Neural progenitor cell (in vitro differentiated cells): ENCODE results near the gene RAD51B. TPM values are rescaled to one million over a fixed set of nuclear protein-coding genes. Genes with fewer than 3 reads are reported as not detected.

ENCODE experiments used
- DNase-seq: peaks from one replicate; pipeline ENCODE4 v3.0.0-alpha.2; 2016; ENCODE audit warnings: low spot score
- H2AFZ ChIP-seq: fragments of 200-600 bp; sonication (generic); replicated peaks from 2 replicates; pipeline ENCODE4 v1.6.1; 2016; ENCODE audit warnings: antibody characterized with exemption
- H3F3A ChIP-seq: fragments of 200-600 bp; sonication (generic); 2 replicates; pipeline ENCODE4 v1.6.1; 2016; ENCODE audit warnings: antibody characterized with exemption, low read depth
- H3K27ac ChIP-seq: fragments of 200-600 bp; sonication (generic); 2 replicates; pipeline ENCODE4 v1.5.1; 2016; ENCODE audit warnings: mild to moderate bottlenecking
- H3K27me3 ChIP-seq: fragments of 200-600 bp; sonication (generic); 2 replicates; pipeline ENCODE4 v1.6.1; 2016; ENCODE audit warnings: mild to moderate bottlenecking, moderate library complexity
- H3K36me3 ChIP-seq: fragments of 200-600 bp; sonication (generic); 2 replicates; pipeline ENCODE4 v1.5.1; 2016
- H3K4me1 ChIP-seq: fragments of 200-600 bp; sonication (generic); 2 replicates; pipeline ENCODE4 v1.6.1; 2016; ENCODE audit warnings: mixed run types
- H3K4me2 ChIP-seq: fragments of 200-600 bp; sonication (generic); 2 replicates; pipeline ENCODE4 v1.6.1; 2016
- H3K4me3 ChIP-seq: fragments of 200-600 bp; sonication (generic); 2 replicates; pipeline ENCODE4 v1.5.1; 2016
- H3K79me2 ChIP-seq: fragments of 200-600 bp; sonication (generic); 2 replicates; pipeline ENCODE4 v1.6.1; 2016; ENCODE audit warnings: low read depth
- H3K9ac ChIP-seq: fragments of 200-600 bp; sonication (generic); 2 replicates; pipeline ENCODE4 v1.6.1; 2016
- H3K9me3 ChIP-seq: fragments of 200-600 bp; sonication (generic); 2 replicates; pipeline ENCODE4 v1.5.1; 2016; ENCODE audit warnings: low read depth
- H4K20me1 ChIP-seq: fragments of 200-600 bp; sonication (generic); 2 replicates; pipeline ENCODE4 v1.6.1; 2016; ENCODE audit warnings: low read depth
- H3K27ac Mint-ChIP-seq: 3 replicates; pipeline ENCODE4 v1.8.0; 2021; ENCODE audit warnings: mixed read lengths
- H3K27me3 Mint-ChIP-seq: 2 replicates; pipeline ENCODE4 v1.8.0; 2022; ENCODE audit warnings: low read depth, mild to moderate bottlenecking, inconsistent platforms, moderate library complexity, mixed read lengths; ENCODE audit not compliant: insufficient read depth
- H3K36me3 Mint-ChIP-seq: 3 replicates; pipeline ENCODE4 v1.8.0; 2021; ENCODE audit warnings: mixed read lengths
- H3K4me1 Mint-ChIP-seq: 3 replicates; pipeline ENCODE4 v1.8.0; 2021; ENCODE audit warnings: mixed read lengths
- H3K4me3 Mint-ChIP-seq: 3 replicates; pipeline ENCODE4 v1.8.0; 2021; ENCODE audit warnings: mild to moderate bottlenecking, moderate library complexity, mixed read lengths
- H3K9me3 Mint-ChIP-seq: 3 replicates; pipeline ENCODE4 v1.8.0; 2020; ENCODE audit warnings: mixed read lengths
- EZH2 ChIP-seq: fragments of 200-600 bp; sonication (generic); IDR thresholded peaks from 2 replicates; pipeline ENCODE4 v1.6.1; 2017; ENCODE audit warnings: antibody characterized with exemption, mild to moderate bottlenecking, moderate library complexity
- EZH2phosphoT487 ChIP-seq: fragments of 200-600 bp; sonication (generic); IDR thresholded peaks from 2 replicates; pipeline ENCODE4 v1.6.1; 2017; ENCODE audit warnings: antibody characterized with exemption
- total RNA-seq: library from RNA; depleted of rRNA; stranded (reverse); fragments of >200 nt; gene quantifications from 2 replicates; pipeline ENCODE4 v1.2.3, GENCODE V29; 2015; ENCODE audit warnings: low replicate concordance
- TF ChIP-seq, protein P1 (sequence below): fragments of 200-600 bp; sonication (generic); IDR thresholded peaks from 2 replicates; pipeline ENCODE4 v1.5.1; 2017; ENCODE audit warnings: antibody characterized with exemption, mild to moderate bottlenecking

Gene RAD51B
- total RNA-seq, 1 donor from 2014 or later = 50.5 TPM

DNA sequence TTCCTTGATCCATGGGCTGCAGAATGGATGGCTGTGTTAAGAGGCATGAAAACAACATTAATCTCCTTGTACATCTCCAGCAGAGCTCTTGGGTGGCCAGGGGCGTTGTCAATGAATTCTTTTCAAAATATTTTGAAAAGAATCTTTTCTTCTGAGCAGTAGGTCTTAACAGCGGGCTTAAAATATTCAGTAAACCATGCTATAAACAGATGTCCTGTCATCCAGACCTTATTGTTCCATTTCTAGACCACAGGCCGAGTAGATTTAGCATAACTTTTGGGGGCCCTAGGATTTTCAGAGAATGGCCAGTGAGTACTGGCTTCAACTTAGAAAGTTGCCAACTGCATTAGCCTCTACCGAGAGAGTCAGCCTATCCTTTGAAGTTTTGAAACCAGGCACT lies 130.2 kb downstream of the RAD51B start:
- peaks cover under 1% of the 10 kb centered on the region for H3K4me1 Mint-ChIP-seq
- H3K36me3 Mint-ChIP-seq = peaks cover 12% of the 10 kb centered on the region
- H2AFZ ChIP-seq = no peak overlapping the region
- no peak overlapping the region for H3K4me2 ChIP-seq
- no peaks in the 10 kb centered on the region for H3K9me3 ChIP-seq
- no peaks in the 10 kb centered on the region for H3F3A ChIP-seq
- H3K27ac Mint-ChIP-seq = no peak overlapping the region
- H4K20me1 ChIP-seq = no peaks in the 10 kb centered on the region
- no peaks in the 10 kb centered on the region for H3K79me2 ChIP-seq
- no peak overlapping the region for H3K4me3 Mint-ChIP-seq
- peaks cover 2% of the 10 kb centered on the region for H3K27me3 Mint-ChIP-seq
- TF ChIP-seq EZH2 (no peak), EZH2phosphoT487 (no peak)
- TF ChIP-seq, protein P1, sequence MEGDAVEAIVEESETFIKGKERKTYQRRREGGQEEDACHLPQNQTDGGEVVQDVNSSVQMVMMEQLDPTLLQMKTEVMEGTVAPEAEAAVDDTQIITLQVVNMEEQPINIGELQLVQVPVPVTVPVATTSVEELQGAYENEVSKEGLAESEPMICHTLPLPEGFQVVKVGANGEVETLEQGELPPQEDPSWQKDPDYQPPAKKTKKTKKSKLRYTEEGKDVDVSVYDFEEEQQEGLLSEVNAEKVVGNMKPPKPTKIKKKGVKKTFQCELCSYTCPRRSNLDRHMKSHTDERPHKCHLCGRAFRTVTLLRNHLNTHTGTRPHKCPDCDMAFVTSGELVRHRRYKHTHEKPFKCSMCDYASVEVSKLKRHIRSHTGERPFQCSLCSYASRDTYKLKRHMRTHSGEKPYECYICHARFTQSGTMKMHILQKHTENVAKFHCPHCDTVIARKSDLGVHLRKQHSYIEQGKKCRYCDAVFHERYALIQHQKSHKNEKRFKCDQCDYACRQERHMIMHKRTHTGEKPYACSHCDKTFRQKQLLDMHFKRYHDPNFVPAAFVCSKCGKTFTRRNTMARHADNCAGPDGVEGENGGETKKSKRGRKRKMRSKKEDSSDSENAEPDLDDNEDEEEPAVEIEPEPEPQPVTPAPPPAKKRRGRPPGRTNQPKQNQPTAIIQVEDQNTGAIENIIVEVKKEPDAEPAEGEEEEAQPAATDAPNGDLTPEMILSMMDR = no peak
- DNase-seq = no peak
- no peaks in the 10 kb centered on the region for H3K27me3 ChIP-seq
- H3K4me3 ChIP-seq = no peak overlapping the region
- no peak overlapping the region for H3K9ac ChIP-seq
- H3K36me3 ChIP-seq = no peaks in the 10 kb centered on the region
- peaks cover 19% of the 10 kb centered on the region for H3K9me3 Mint-ChIP-seq
- no peaks in the 10 kb centered on the region for H3K4me1 ChIP-seq
- no peak overlapping the region for H3K27ac ChIP-seq

DNA sequence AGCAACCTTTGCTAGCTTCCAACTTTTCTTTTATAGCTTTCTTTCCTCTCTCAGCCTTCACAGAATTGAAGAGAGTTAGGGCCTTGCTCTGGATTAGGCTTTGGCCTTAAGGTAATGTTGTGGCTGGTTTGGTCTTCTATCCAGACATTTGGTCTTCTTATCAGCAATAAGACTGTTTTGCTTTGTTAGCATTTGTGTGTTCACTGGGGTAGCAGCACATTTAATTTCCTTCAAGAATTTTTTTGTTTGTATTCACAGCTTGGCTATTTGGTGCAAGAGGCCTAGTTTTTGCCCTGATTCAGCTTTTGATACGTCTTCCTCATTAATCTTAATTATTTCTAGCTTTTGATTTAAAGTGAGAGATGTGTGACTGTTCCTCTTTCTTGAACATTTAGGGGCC lies 130.8 kb downstream of the RAD51B start:
- Histone ChIP-seq H3K36me3 (no peaks in the 10 kb centered on the region), H3K4me2 (no peak overlapping the region), H3K4me3 (no peak overlapping the region), H3K9me3 (no peaks in the 10 kb centered on the region), H4K20me1 (no peaks in the 10 kb centered on the region), H3K4me1 (no peaks in the 10 kb centered on the region), H3K79me2 (no peaks in the 10 kb centered on the region), H3K27me3 (no peaks in the 10 kb centered on the region), H3F3A (no peaks in the 10 kb centered on the region), H3K27ac (no peak overlapping the region), H3K9ac (no peak overlapping the region), H2AFZ (no peak overlapping the region)
- Mint-ChIP-seq H3K4me3 (no peak overlapping the region), H3K27me3 (peaks cover 2% of the 10 kb centered on the region), H3K9me3 (peaks cover 19% of the 10 kb centered on the region), H3K27ac (no peak overlapping the region), H3K36me3 (peaks cover 12% of the 10 kb centered on the region), H3K4me1 (no peaks in the 10 kb centered on the region)
- DNase-seq = no peak
- TF ChIP-seq EZH2 = no peak

DNA sequence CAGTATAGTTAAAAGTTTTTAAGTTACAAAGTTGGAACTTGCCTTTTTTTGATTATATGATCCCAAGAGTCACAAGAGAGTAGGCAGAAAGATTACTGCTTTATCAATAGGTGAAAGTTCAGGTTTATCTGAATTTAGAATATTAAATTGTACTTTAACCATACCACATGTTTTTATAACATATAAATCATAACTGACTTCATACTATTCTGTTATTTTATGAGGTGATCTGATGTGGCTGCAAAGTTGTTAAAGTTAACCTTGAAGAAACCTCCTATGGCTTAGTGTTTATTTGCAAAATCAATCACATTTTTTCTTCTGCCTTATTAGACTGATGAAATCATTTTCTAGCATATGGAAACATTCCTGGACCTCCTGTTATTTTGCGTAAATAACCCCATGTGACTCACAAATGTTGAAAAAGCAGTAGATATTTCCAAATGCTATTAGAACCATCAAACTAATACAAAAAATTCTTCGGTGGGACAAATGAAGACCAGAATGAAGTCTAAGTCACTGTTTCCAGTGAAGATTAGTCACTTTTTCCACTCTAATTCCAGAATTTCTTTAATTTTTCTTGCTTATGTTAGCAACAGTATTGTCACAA lies 132.1 kb downstream of the RAD51B start:
- H3K4me1 Mint-ChIP-seq = no peaks in the 10 kb centered on the region
- no peaks in the 10 kb centered on the region for H3K9me3 ChIP-seq
- no peaks in the 10 kb centered on the region for H3K36me3 ChIP-seq
- no peak overlapping the region for H2AFZ ChIP-seq
- no peak overlapping the region for H3K9ac ChIP-seq
- DNase-seq = no peak
- peaks cover 12% of the 10 kb centered on the region for H3K36me3 Mint-ChIP-seq
- H3K27ac Mint-ChIP-seq = no peak overlapping the region
- TF ChIP-seq EZH2 (no peak), EZH2phosphoT487 (no peak)
- TF ChIP-seq, protein P1 = no peak
- H3K4me3 ChIP-seq = no peak overlapping the region
- no peak overlapping the region for H3K4me2 ChIP-seq
- H3K9me3 Mint-ChIP-seq = peaks cover 19% of the 10 kb centered on the region
- H3K27me3 Mint-ChIP-seq = peaks cover 2% of the 10 kb centered on the region
- H3K4me1 ChIP-seq = no peaks in the 10 kb centered on the region
- H3K27me3 ChIP-seq = no peaks in the 10 kb centered on the region
- no peaks in the 10 kb centered on the region for H4K20me1 ChIP-seq
- H3K27ac ChIP-seq = no peak overlapping the region
- no peaks in the 10 kb centered on the region for H3K79me2 ChIP-seq
- no peak overlapping the region for H3K4me3 Mint-ChIP-seq
- no peaks in the 10 kb centered on the region for H3F3A ChIP-seq

DNA sequence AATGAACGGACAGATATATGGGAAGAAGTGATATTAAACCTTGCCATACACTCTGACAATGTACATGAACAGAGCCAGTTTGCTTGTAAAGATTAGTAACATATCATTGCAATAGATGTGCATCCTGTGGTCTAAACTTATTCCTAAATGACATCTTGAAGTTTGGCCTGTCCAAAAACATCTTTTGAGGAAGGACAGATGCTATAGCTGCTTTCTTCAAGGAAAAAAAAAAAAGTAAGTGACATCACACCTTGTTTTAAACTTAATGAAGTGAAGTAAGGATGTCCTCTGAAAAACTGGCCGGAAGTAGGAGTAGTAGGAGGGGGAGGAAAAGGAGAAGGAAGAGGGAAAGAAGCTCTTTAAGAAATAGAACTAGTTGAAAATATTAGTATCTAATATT lies 132.8 kb downstream of the RAD51B start:
- DNase-seq = no peak
- Mint-ChIP-seq H3K27ac (no peak overlapping the region), H3K4me3 (no peak overlapping the region), H3K9me3 (peaks cover 19% of the 10 kb centered on the region), H3K27me3 (peaks cover 2% of the 10 kb centered on the region), H3K4me1 (no peaks in the 10 kb centered on the region), H3K36me3 (peaks cover 12% of the 10 kb centered on the region)
- no peak overlapping the region for H3K27ac ChIP-seq
- H3K4me3 ChIP-seq = no peak overlapping the region
- TF ChIP-seq EZH2phosphoT487 (no peak), EZH2 (no peak)
- TF ChIP-seq, protein P1 = no peak
- H3F3A ChIP-seq = no peaks in the 10 kb centered on the region
- no peaks in the 10 kb centered on the region for H3K79me2 ChIP-seq
- H4K20me1 ChIP-seq = no peaks in the 10 kb centered on the region
- no peaks in the 10 kb centered on the region for H3K36me3 ChIP-seq
- no peak overlapping the region for H3K9ac ChIP-seq
- no peaks in the 10 kb centered on the region for H3K9me3 ChIP-seq
- no peaks in the 10 kb centered on the region for H3K4me1 ChIP-seq
- no peak overlapping the region for H2AFZ ChIP-seq
- no peak overlapping the region for H3K4me2 ChIP-seq
- H3K27me3 ChIP-seq = no peaks in the 10 kb centered on the region
